Measurements from ENCODE around the gene RMI2.

DNA sequence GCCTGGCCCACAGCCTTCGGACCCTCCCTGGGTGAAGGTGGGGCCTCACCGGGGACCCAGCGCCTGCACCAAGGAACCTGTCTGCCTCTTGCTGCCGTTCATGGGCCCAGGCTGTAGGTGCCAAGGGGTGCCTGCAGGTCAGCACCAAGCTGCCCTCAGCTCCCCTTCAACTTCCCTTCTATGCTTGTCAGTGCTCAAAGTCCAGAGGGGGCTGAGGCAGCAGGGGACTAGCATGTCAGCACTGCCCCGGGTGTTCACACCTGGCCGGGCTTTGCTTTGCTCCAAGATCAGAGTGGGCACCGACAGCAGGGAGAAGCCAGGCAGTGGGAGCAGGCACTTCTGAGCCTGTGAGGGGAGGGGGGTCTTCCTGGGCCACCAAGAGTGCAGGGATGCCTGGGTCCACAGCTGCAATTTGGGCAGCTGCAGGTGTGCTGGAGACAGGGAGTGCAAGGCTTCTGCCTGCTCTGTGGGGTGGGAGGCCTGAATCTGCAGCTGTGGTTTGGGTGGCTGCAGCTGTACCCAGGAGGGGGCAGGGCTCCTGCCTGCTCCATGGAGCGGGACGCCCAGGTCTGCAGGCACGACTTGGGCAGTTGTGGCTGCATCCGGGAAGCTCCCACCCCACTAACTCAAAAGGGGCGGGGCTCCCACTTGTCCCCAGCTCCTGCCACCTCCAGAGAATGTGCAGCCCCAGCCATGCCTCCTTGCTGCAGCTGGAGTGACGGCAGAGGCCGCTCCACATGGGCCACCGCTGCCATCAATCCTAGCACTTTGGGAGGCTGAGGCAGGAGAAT lies 36.6 kb upstream of the RMI2 start:
- TF ChIP-seq, protein P1, sequence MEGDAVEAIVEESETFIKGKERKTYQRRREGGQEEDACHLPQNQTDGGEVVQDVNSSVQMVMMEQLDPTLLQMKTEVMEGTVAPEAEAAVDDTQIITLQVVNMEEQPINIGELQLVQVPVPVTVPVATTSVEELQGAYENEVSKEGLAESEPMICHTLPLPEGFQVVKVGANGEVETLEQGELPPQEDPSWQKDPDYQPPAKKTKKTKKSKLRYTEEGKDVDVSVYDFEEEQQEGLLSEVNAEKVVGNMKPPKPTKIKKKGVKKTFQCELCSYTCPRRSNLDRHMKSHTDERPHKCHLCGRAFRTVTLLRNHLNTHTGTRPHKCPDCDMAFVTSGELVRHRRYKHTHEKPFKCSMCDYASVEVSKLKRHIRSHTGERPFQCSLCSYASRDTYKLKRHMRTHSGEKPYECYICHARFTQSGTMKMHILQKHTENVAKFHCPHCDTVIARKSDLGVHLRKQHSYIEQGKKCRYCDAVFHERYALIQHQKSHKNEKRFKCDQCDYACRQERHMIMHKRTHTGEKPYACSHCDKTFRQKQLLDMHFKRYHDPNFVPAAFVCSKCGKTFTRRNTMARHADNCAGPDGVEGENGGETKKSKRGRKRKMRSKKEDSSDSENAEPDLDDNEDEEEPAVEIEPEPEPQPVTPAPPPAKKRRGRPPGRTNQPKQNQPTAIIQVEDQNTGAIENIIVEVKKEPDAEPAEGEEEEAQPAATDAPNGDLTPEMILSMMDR (IDR thresholded peaks at IDR 0.05; ENCODE audit: insufficient read depth, low read length) = no peak
- TF ChIP-seq POLR2AphosphoS5 (IDR thresholded peaks at IDR 0.05; ENCODE audit: low read depth) (peak; percentile 92), REST (IDR thresholded peaks at IDR 0.05; ENCODE audit: insufficient replicate concordance, low read depth) (no peak)

Measured in HL-60 (cell line).